ENCODE measurements around the gene CGB8.
"Not testable (repeated sequence)": the region's sequence is repeated elsewhere in the genome, so short reads cannot be mapped to it uniquely, and the experiment has no call there.

GRCh38 chr19:49038557-49039276, 10.2 kb downstream of the CGB8 start:
- TF ChIP-seq CTCF (IDR thresholded peaks at IDR 0.05; ENCODE audit: borderline replicate concordance, extremely low read depth, low read length, poor library complexity, severe bottlenecking); EZH2 (IDR thresholded peaks at IDR 0.05; ENCODE audit: borderline replicate concordance, low read depth, low read length, severe bottlenecking): not testable (repeated sequence)
